GM19023 (cell line): ENCODE results near the gene C1GALT1C1.
"Not testable (repeated sequence)": the region's sequence is repeated elsewhere in the genome, so short reads cannot be mapped to it uniquely, and the experiment has no call there.

Source experiments
- ATAC-seq: cut with Tn5 transposase; IDR thresholded peaks from one replicate; pipeline ENCODE4 v1.9.1; 2021; ENCODE audit warnings: mild to moderate bottlenecking, moderate library complexity; ENCODE audit not compliant: unreplicated experiment

C1GALT1C1 gene

DNA sequence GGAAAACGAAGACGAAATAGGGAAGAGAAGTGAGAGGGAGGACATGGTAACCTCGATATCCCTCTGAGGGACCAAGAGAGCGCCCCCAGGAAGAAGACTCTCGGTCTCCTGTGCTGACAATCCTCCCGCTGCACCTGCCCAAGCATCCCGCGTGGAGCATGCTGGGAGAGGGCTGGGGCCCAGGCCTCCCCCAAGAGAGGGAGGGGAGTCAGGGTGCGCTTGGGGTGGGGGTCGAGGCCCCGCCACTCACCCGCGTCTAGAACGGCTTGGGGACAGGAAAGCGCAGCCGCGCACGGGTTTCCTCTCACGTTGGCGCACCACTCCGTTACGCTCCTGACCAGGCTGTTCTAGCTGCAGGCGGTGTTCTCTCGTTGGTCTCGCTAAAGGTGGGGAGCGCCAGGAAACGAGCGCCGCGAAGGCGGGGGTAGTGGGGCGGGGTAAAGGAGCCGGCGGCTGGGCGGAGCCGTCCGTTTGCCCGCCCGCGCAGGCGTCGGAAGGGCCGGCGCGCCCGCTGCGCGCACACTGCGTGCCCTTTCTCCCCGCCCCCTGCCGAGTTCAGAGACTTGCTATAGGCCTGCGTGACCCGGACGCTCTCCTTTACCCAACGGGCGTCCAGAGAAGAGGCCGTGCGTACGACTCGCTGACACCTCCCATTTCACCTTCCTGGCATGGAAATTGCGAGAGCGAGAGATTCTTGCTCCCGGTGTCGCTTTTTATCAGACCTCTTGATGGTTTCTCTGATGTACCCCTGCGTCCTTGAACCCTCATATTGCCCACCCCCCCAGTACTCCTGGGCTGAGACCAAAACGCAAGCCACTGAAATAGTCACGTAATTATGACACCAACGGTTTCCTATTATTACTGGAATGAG is at the start of gene C1GALT1C1:
C1GALT1C1 (minus strand) TSS at position 388 of the 871 bp plus-strand sequence. CDS start 2,888 bp downstream, outside the sequence.
- ATAC-seq: peak; percentile 96

DNA sequence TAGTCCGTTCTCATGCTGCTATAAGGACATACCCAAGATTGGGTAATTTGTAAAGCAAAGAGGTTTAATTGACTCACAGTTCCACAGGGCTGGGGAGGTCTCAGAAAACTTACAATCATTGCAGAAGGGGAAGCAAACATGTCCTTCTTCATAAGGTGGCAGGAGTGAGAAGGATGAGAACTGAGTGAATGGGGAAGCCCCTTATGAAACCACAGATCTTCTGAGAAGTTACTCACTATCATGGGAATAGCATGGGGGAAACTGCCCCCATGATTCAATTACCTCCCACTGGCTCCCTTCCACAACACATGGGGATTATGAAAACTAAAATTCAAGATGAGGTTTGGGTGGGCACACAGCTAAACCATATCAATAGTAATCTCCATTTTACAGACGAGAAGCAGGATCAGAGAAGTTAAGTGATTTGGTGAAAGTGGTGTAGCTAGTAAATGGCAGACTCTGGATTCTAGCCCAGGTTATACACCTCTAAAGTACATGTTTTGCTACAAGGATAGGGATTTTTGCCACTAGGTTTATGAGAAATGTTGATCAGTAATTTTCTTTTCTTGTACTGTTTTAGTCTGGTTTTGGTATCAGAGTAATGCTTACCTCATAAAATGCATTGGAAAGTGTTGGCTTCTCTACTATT is 47.3 kb upstream of the C1GALT1C1 start:
- ATAC-seq: no peak

DNA sequence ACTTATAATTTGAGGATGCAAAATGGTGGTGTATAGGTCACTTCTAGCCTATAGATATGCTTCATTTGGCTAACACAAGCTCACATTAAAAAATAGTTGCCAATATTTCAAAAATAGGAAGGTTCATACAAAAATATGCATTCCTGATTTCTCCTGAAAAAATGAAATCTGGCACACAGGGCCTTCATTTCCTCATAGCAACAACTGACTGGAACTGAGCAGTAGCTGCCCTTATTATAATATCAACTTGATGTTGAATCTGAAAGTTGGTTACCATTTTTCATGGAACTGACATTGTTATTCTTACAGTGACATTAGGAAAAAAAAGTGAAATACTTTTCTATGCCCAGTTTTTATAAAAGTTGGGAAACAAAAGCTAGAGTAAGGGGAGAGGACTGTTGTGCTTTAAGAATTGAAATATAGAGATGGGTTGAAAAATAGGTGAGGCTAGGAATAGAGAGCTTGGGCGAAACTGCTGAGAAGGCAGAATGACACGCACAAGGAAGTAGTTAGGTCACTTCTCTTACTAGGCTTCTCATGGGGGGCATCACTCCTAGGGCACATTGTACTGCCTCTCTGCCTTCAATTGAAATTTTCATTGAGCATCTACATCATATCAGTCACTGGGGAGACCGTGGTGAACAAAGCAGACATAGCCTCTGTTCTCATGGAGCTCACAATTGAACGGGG is 43.1 kb upstream of the C1GALT1C1 start:
- ATAC-seq: no peak

GRCh38 chrX:120672389-120672788 is 42.5 kb upstream of the C1GALT1C1 start:
- no peak for ATAC-seq

- ATAC-seq: no peak
Measured at GRCh38 chrX:120671963-120672362, 42.1 kb upstream of the C1GALT1C1 start.

DNA sequence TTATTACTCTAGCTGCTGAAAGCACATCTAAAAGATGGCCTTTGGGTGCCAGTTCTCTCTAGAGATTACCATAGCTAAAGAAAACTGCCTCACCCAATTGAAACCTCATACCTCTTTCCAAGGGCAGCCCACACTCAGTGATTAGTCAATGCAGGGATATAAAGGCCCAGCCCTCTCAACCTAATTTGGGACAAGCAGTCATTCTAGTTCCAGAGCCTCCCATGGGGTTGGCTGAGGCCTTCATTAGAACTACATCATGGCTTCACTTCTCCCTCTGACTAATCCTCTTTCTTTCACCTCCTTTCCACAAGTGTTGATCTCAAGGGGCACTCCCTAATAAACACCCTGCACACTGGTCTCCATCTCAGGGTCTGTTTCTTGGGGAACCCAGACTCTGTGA is 38.5 kb upstream of the C1GALT1C1 start:
- ATAC-seq: no peak

GRCh38 chrX:120664535-120664934 is 34.7 kb upstream of the C1GALT1C1 start:
- not testable (repeated sequence) for ATAC-seq

DNA sequence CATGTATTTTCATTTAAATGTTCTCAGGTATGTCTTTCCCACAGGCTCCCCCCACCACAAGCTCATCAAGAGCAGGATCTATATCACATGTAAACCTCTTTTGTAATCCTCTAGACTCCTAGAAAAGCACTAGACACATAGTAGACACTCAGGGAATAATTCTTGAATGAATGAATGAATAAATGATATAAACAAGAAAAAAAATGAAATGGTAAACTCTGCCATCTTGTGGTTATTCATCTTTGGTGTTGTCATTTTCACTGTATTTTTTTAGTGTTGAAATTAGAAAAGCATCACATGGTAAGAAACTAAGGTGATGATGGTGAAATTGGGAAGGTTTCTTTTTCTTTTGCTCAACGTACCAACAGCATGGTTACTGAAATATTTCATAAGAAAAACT is 34.2 kb upstream of the C1GALT1C1 start:
- no peak for ATAC-seq

DNA sequence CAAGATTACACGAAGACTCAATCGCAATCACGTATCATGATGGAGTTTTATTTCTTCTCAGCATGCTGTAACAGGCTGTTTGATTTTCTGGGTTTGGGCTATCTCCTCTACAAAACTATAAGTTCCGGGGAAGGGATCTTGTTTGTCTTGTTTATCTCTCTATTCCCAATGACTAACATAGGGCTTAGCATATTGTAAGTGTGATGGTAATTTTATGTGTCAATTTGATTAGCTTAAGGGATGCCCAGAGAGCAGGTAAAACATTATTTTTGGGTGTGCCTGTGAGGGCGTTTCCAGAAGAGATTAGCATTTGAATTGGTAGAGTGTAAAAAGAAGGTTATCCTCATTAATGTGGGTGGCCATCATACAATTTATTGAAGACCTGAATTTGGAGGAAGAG is 32.8 kb upstream of the C1GALT1C1 start:
- ATAC-seq: no peak

DNA sequence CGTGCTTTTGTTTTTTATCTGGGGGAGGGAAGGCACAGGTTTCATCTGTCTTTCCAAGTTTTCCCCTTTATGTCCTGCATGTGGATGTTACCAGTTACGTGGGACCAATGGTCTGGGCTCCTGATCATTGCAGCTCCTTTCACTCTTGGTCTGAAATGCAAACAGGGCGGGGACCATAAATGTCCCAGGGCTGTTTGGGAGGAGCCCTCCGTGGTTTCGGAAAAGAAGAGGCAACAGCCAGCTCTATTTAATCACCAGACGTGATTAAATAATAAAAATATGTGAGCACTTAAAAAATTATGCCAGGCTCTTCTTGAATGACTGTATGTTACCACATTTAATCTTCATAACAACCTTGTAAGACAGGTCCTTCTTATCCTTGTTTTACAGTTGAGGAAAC is 30.8 kb upstream of the C1GALT1C1 start:
- ATAC-seq: no peak

- no peak for ATAC-seq
Measured at GRCh38 chrX:120653000-120653399, 23.1 kb upstream of the C1GALT1C1 start.

- not testable (repeated sequence) for ATAC-seq
Measured at GRCh38 chrX:120652256-120652655, 22.4 kb upstream of the C1GALT1C1 start.

GRCh38 chrX:120647127-120647526 is 17.3 kb upstream of the C1GALT1C1 start:
- ATAC-seq: no peak

DNA sequence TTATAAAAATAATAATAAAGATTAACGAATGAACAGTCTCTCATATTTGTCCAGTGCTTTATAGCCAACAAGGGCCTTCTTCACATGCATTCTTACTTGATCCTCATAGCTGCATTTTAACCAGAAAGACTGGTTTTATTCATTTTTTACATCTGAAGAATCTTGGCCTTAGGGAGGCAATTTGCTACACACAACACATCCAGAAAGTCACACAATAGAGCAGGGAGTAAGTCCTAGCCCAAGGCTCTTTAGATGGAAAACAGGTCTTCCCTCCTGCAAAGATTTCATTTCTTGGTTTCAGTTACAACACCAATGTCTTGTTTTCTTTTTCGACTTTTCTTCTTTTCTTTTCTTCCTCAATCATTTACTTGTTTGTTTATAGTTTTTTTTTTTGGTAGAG is 13.0 kb upstream of the C1GALT1C1 start:
- ATAC-seq: no peak

DNA sequence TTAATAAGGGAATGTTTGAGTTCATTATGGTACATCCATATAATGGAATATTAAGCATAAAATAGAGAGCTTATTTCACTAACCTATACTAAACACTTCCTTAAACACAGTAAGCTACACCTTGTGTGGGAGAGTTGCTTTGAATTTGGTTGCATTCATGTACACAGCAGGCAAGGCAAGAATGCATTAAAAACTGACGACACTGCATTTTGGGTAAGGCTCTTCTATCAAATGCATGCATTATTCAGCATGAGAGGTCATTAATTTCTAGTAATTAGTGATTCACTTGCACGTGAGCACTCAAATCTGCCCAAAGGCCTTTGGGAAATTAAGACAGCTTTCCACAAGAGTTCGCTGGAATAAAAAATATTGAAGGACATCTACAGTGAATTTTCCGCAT is 8.8 kb upstream of the C1GALT1C1 start:
- ATAC-seq: no peak

- no peak for ATAC-seq
Measured at GRCh38 chrX:120625371-120625770, 4.5 kb downstream of the C1GALT1C1 start.

DNA sequence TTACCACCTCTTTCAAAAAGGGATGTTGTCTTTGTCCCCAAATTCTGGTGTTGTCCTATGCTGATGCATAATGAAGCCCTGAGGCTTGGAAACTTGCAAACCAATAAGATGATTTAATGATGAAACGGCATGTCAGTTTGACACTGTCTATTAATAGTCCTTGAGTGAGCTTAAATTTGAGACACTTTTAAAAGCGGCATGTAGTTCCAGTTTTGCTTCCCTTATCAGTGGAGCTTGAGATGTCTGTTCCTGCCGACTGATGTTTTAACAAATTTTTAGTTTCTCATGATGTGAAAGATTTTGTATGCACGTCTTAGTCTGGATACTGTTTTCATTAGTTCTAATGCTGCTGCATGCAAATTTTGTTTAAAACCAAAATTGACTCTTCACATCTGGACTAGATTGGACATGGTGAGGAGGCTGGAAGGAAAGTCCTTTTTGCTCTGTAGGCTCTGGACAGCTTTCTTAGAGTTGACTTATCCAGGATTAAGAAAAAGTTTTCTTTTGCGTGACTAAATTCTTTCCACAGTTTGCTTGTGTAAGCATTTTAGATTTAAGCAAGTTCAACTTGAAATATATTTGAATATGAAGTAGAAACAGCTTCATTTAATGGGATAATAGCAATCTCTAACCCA is 11.7 kb downstream of the C1GALT1C1 start:
- no peak for ATAC-seq

GRCh38 chrX:120614816-120615215 is 15.0 kb downstream of the C1GALT1C1 start:
- no peak for ATAC-seq

GRCh38 chrX:120612086-120612485 is 17.8 kb downstream of the C1GALT1C1 start:
- no peak for ATAC-seq

DNA sequence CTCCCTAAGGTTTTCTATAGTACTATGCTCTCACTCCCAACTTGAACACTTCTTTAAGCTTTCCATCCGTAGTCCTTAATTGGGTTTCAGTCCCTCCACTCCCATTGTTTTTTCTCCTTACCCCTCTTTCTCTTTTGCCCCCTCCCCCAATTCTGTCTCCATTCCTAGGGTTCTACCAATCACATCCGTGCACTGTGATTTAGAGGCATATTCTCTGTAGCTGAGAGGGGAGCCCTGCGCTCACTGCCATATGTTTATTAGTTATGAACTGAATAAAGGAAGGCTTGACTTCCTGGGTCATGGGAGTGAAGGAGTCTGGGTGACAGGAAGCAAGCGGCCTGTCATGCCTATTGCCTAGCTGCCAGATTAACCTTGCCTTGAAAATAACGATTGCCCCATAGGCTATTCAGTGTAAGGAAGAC is 25.5 kb downstream of the C1GALT1C1 start:
- ATAC-seq: peak; percentile 49

DNA sequence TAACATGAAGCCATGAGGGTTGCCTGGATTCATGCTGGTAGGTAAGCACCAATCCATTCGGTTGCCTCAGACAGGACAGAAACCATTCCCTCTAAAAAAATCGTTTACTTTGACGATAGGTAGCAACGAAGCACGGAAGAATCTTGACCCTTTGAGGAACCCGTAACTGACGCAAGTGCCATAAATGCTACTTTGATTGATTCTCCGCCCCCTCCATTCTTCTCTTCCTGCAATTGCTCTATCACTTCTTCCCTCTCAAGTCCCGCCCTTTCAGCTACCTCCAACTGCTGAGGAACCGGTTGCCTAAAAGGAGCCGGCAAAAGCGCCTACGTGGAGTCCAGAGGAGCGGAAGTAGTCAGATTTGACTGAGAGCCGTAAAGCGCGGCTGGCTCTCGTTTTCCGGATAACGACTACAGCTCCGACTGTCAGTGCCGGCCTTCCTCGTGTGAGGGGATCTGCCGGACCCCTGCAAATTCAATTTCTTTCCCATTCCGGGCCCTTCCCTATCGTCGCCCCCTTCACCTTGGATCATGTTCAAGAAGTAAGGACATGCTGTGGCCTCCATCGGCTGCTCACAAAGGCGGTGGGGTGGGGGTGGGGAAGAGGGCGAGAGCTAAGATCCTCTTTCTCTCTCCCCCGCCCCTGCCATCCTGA is 26.0 kb downstream of the C1GALT1C1 start, which contains the start of gene MCTS1:
MCTS1 (plus strand) TSS at position 395 of the 654 bp plus-strand sequence; CDS start at position 531, 136 bp downstream.
- ATAC-seq: peak; percentile 88
